Stimulated activated CD4-positive, alpha-beta T cell treated with anti-CD3 and anti-CD28 coated beads, Interleukin-15, amount 100 ng/mL, for 1 hour (primary cell): ENCODE results near the gene HMHB1.
"Not testable (repeated sequence)": the region's sequence is repeated elsewhere in the genome, so short reads cannot be mapped to it uniquely, and the experiment has no call there.

ENCODE experiments used
- DNase-seq, 2 donors: peaks; one replicate each; pipeline ENCODE4 v3.0.0-alpha.2; 2020; ENCODE audit warnings: low read depth in 1 of 2, low spot score in 1 of 2

The HMHB1 gene

DNA sequence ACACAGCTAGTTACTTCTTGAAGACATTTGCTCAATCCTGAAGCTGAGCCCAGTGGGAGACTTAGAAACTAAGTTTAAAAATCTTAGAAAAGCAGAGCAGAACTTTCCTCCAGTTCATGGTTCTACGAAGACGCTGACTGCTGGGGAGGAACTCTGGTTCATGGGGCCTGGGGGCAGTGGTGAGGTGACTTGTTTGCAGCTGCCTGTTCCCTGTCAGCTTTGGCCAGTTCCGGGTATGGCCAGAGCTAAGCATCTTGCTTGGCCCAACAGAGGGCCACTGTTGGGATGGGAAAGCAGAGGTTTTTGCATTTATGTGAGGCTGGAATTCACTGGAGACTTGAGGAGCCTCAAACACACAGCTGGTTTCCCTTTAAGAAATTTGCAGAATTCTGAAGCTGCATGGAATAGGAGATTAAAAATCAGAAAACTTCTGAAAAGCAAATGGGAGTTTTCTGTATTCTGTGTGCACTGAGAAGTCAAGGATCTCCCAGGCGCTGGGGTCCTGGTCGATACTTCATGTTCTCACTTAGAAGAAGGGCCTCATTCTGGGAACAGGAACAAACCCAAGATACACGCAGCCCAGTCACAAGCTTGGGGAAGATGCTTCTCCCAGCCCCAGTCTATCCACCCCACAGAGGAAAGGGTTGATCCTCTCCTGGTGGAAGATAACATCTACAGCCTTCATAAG is 10.6 kb upstream of the HMHB1 start:
- no peak for DNase-seq

DNA sequence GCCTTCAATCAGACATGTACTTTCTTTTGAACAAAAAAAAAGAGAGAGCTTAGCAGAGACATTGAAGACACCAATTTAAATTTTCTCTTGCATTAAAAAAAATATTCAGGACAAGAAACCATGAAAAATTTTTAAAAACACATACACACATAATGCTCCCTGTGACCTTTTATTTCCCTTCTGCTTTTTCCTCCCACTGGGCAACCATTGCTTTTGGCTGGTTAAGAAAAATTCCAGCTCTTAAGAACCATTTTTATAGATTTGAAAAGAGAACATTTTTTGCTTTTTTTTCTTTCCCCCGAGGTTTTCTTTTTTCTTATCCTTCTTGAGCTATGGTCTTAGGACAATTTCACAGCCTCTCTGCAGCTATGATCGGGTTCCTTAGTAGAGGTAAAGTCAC is 6.1 kb upstream of the HMHB1 start:
- DNase-seq = no peak

DNA sequence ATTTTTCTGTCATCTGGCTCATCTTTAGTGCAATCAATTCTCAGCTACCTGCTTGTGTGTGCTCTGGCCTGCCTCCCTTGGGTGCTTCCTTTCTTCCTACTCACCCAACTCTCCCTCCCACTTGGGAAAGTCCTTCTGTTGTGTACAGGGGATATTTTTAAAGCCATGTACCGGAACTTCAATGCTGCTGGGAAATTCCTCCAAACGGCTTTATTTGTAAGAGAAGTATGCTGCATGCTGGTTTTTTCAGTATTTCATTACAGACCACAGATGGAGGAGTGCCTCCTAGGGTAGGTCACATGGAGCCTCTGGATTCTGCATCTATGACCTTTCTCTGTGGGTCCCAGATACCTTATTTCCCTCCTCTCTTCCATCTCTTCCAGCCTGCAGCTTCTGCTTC is 5.4 kb upstream of the HMHB1 start:
- no peak for DNase-seq

DNA sequence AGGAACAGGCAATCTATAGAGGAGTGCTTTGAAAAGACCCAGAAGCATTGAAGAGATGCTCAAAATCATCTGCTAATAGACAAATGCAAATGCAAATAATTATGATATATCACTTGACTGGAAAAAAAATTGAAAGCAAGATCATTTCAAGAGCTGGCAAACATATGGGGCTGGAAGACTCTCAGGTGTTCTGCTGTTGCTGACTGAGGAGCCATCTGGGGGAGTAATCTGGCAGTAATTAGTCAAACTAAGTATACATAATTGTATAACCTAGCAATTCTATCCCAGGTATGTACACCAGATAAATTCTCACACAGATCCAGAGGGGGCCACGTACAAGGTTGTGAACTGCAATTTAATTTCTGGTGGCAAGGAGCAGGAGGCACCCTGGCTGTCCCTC is 4.6 kb upstream of the HMHB1 start:
- DNase-seq = no peak

DNA sequence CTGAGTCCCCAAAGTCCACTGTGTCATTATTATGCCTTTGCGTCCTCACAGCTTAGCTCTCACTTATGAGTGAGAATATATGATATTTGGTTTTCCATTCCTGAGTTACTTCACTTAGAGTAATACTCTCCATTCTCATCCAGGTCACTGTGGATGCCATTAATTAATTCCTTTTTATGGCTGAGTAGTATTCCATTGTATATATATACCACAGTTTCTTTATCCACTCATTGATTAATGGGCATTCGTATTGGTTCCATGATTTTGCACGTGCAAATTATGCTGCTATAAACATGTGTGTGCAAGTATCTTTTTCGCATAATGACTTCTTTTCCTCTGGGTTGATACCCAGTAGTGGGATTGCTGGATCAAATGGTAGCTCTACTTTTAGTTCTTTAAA is 4.4 kb downstream of the HMHB1 start:
- DNase-seq = not testable (repeated sequence)

DNA sequence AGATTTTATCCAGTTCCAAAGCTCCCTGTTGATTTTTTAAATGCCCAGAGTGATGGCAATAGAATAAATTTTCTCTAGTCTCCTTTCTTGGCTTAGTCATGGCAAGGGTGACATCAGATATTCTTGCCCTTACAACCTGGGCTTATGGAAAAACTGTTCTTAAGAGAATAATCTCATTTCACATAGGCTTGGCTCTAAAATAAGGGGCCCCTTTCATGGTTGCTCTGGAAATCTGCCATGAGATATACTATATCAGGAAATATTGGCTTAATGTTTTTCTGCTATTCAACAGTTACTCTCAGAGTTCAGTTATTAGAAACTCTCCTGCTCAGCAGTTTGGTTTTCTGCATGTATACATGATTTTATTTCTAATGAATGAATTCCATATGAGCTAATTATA is 7.8 kb downstream of the HMHB1 start:
- no peak for DNase-seq

DNA sequence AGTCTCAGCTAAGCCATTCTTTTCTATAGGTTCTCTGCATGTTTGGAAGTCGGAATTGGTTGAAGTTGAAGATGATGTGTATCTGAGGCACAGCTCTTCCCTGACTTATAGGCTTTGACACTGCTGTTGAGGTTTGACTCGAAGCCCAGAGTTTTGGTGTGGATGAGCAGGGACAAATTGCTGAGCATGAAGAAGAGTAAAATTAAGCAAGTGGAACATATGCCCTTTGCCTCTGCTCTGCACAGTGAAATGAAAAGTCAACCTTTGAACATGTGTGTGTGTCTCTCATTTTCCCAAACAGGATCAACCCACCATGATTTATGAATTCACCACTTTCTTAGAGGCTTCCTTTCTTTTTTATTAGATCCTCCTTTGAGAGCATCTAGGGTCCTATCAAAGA is 8.5 kb downstream of the HMHB1 start:
- DNase-seq = no peak

DNA sequence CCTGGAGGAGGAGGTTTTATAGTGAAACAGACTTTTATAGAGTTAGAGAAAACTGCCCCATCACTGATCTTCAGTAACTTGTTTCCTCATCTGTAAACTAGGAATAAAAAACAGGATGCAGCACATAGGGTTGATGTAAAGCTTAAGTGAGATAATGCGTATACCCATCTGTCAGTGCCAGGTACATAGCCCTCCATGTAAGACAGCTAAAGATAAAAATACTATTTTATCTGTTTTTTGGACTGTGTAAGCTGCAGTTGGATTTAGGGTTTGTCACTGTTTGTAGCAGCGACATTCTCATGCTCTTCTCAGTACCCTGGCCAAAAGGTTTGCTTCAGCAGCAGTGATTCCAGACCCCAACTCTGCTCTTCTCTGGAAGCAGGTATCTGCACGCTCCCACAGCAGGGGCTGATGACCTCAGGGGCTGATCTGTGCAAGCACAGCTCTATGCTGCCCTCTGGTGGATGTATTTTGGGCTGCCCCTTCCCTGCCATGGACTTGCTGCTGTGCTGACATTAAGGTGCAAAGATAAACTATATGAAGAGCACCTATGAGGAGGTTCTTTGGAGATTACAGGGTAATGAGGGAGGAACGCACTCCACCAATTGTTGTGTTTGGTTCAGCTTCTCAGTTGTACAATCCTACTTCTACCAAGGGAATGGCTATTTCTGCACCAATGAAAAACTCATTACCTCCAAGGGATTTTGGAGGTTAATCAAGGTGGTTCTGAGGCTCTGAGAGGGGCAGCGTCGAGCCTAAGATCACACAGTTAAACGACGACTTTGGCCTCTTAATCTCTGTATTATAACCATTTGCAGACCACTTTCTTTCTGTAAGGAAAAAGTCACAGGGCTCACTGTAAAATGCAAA is 13.1 kb downstream of the HMHB1 start:
- peak; percentile 72 to 76 for DNase-seq

DNA sequence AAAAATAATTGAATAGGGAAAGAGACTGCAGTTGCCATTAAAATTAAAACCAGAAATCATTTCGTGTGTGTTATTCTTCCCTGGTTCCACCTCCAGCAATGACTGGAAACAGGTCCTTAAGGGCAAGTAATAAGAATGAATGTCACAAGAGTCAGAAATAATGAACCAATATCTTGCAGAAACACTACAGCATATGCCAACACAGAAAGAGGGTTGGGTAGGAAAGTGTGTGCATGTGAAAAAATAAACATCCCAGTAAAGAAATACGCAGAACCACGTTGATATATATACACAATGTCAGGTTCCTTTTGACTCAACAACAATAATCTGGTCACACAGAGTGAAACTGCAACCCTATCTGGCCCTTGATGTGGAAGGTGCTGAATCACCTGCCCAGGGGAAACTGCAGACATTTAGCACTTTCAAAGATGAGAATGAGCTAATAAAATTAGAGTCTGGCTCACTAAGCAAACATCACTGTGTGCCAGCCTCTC is 15.0 kb downstream of the HMHB1 start:
- no peak for DNase-seq

DNA sequence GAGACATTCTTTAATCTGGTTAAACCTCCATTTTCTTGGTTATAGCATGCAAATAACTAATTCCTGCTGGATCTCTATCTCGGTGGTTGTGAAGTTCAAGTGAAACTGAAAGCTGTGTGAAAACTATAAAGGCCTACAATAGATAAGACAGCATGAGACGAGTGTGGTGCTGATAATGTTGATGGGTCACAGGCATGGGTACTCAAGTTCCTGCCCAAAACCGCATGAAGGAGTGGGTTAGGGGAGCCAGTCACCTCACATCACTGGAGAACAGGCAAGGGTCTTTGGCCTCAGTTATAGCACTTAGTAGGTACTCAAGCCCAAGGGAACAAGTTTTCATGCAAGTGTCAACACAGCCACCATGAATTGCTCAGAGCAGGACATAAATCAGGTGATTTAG is 16.7 kb downstream of the HMHB1 start:
- no peak for DNase-seq

DNA sequence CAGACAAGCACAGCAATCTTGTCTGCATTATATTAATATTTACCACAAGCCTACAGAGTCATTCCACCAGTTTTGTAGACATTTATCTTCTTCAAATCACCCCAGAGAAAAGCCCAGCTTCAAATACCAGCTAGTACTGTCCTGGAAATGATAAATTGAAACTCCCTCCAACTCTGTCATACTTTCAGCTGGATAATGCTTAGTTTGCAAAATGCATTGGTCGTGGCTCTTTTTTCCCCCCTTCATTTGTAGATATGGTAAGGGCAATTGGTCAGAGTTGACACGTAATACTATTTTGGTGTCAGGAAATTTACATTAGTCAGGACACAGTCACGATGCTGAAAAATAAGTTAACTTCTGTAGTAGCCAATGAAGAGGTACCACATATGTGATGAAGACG is 21.2 kb downstream of the HMHB1 start:
- no peak for DNase-seq

DNA sequence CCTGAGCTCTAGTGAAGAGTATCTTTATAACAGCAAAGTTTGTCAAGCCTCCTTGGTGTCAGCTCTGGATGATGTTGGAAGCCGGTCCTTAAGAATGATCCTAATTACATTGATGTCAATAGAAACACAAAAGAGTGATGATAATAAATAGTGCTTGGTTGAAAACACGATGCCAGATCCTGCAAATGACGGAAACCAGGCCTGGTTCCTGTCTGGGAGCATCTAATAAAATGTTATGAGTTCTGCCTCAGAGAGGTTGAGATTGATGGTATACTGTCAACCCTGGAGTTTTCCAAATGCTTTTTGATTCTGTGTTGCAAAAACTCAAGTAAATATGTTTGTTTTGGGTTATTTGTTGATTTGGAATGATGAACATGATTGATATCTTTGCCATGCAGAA is 23.3 kb downstream of the HMHB1 start:
- no peak for DNase-seq

DNA sequence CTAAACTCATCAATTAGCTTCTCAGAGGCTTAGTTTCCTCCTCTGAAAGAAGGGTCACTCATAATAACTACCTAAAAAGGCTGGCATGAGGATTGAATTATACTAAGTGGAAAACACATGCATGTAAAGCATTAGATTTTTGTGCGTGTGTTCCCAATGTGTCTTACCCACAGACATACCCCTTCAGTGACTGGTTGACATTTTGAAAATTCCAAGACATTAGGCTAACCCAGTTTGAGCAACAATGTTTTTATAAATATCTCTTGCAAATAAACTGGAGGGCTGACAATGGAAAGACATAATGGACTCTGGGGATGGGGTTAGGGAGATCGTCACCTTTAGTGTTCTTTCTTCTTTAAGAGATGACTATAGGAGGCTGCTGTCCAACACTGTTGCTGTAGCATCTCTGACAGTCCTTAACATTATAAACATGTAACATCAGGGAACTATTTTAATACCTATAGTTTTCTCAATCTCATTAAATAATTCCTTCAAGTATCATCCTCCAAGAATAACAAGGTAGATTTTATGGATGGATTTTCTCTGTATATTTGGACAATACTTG is 24.3 kb downstream of the HMHB1 start:
- no peak for DNase-seq

DNA sequence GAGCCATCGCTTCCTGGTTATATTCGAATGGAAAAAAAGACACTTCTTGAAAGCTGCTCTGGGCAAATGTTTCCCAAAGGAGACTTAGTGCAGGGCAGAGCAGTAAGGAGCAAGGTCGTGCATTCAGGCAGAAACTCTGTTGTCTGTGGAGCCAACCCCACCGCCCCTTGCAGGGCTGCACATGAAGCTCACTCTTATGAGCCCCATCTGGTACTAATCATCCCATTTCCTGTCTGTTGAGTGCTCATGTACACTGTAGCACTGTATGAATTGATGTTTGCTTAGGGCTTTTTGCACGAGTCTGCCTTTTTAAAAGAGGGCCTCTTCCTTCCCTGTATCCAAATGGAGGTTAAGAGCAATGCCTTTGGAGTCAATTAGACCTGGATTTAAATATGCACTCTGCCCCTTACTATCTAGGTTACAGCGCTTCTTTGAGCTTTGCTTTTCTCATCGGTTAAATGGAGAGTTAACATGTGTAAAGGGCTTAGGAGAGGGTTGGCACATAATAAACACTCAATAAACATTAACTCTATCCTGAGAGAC is 25.4 kb downstream of the HMHB1 start:
- no peak for DNase-seq

DNA sequence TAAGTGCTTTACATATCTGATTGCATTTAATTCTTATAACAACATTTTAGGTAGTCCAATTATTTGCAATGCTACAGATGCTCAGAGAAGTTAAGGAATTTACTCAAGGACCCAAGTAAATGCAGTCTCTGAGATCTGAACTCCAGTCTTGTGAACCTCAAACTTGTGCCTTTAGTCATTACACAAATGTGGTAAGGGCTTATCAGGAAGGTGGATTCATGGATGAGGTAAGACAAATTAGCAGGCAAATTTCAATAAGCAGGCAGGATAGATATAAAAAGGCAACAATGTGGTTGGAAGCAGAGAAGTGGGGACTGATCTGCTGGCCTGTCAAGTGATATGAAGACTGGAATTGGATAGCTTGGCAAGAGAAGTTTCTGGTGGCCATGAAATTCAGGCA is 29.5 kb downstream of the HMHB1 start:
- no peak for DNase-seq

DNA sequence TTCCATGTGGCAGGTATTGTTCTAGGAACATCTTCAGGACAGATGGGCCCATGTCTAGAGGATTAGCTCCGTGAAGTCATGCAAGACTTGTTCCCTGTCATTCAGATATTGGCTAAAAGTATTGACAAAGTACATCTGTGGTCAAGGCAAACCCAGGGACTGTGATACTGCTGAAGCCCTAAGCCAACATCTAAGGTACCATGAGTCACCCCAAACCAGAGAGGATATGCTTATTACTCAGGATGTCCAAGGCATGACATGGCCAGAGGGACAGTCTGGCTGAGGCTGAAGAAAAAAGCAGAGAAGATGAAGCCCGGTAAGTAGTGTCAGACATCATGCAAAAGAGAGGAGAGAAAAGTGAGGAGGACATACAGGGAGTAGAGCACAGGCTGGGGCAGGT is 31.0 kb downstream of the HMHB1 start:
- DNase-seq = no peak

DNA sequence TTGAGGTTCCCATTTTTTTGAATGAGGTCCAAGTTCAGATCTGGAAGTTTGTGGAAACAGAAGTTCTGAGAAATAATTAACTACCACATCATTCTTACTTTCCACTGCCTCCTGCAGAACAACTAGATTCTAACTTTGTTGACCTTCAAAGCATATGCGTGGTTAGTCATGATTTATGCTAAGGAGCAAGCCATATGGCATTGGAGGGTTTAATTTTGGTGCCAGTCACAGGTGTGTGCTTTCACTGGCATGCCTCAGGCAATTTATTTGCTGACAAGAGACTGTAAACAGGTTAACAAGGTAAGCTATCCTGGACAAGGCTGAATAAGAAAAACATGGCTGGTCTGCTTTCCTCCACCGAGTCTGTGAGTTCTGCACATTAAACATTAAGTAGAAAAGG is 31.5 kb downstream of the HMHB1 start:
- DNase-seq = no peak

DNA sequence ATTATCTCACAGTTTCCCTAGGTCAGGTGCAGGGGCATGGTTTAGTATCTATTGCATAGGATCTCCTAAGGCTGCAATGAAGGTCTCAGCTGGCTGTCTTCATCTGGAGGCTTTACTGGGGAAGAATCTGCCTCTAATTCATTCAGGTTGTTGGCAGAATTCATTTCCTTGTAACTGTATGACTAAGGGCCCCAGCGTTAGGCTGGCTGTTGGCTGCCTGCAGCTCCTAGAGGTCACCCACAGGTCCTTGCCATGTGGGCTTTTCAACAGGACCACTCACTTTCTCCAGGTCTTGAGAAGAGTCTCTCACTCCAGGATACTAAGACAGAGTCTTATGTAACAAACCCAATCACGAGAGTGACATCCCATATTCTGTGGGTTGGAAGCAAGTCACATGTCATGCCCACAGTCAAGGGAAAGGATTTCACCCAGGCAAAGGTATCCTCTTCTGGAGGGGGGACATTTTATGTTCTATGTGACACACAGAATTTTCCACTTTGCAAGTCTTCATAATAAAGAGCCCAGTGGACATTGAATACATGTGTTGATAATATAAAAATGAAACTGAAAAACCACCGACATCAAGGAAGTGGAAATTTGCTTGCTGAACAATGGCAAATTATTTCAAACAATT is 38.2 kb downstream of the HMHB1 start:
- DNase-seq = no peak

DNA sequence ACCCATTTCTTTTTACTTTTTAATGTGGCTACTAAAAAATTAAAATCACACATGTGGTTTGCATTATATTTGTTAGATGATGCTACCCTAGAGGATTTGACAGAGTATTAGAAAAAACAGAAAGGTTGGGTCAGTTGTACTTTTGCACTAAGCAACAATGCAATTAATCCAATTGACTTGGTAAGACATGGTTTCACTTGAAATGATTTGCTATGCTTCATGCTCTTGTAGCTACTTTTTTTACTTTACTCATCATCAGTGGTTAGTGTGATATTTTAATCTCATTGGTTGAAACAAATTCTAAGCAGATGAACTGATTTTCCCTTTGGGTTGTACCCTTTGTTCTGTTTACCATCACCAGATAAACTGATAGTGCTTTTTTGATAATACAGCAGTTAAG is 39.4 kb downstream of the HMHB1 start:
- DNase-seq = no peak

DNA sequence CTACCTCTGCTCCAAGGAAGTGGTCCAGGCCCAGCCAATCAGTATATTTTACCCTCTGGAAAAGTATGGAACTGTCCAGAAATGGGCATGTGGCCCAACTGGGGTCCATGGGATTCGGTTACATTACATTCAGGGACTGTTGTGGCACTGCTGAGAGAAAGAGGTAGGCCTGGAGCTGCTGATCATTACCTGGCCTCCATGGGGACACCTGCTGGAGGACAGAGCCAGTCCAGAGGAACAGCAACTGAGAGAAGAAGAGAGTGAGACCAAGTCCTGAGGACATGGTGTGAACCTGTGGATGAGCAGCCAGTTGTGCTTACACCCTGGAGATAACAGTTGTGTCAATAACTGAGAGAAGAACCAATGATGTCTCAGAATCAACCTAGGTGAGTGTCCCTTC is 48.2 kb downstream of the HMHB1 start:
- DNase-seq = no peak

DNA sequence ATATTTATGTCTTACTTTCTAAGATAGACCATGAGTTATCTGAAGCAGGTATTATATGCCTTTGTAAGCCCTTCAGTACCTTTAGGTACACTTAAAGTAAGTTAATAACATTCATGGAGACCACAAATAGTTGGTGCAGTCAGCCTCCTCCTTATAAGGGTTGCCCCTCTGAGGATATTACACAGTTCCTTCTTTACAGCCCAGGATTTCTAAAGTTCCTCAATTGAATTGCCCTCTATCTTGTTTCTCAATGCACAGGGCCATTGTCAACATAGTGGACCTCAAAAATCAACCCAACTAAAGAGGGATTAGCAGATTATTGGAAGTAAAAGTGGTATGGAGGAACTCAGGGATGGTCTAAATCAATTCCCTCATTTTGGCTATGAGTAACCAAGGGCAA is 50.3 kb downstream of the HMHB1 start:
- no peak for DNase-seq
